Glutamatergic neuron (in vitro differentiated cells): ENCODE data around the gene RGS9BP. TPM values are rescaled to one million over a fixed set of nuclear protein-coding genes. Genes with fewer than 3 reads are reported as not detected.
"Not testable (repeated sequence)": the region's sequence is repeated elsewhere in the genome, so short reads cannot be mapped to it uniquely, and the experiment has no call there.

Source experiments
- DNase-seq: peaks from one replicate; pipeline ENCODE4 v3.0.0; 2022
- H3K27ac Mint-ChIP-seq: one replicate; pipeline ENCODE4 v1.8.0; 2020; ENCODE audit warnings: mild to moderate bottlenecking, mixed read lengths, inconsistent platforms; ENCODE audit not compliant: unreplicated experiment
- H3K27me3 Mint-ChIP-seq: one replicate; pipeline ENCODE4 v1.8.0; 2020; ENCODE audit warnings: mild to moderate bottlenecking, moderate library complexity, mixed read lengths, inconsistent platforms; ENCODE audit not compliant: unreplicated experiment
- H3K36me3 Mint-ChIP-seq: one replicate; pipeline ENCODE4 v1.8.0; 2020; ENCODE audit warnings: mild to moderate bottlenecking, mixed read lengths, inconsistent platforms; ENCODE audit not compliant: unreplicated experiment
- H3K4me1 Mint-ChIP-seq: one replicate; pipeline ENCODE4 v1.8.0; 2020; ENCODE audit warnings: mild to moderate bottlenecking, low read depth, mixed read lengths, inconsistent platforms; ENCODE audit not compliant: unreplicated experiment
- H3K4me3 Mint-ChIP-seq: one replicate; pipeline ENCODE4 v1.8.0; 2020; ENCODE audit warnings: mild to moderate bottlenecking, mixed read lengths, inconsistent platforms; ENCODE audit not compliant: unreplicated experiment
- H3K9me3 Mint-ChIP-seq: one replicate; pipeline ENCODE4 v1.8.0; 2020; ENCODE audit warnings: mild to moderate bottlenecking, moderate library complexity, mixed read lengths, inconsistent platforms; ENCODE audit not compliant: unreplicated experiment
- total RNA-seq: library from RNA; stranded (reverse); fragmentation: NEBNext Ultra II Directional; extraction: Animal tissue kit (Norgen Biotek cat#: 25700); gene quantifications from one replicate; pipeline ENCODE4 v1.2.1, GENCODE V29; 2021; ENCODE audit not compliant: unreplicated experiment
- TF ChIP-seq, protein P1 (sequence below): fragments of 200-600 bp; sonication (generic); IDR thresholded peaks from one replicate; pipeline ENCODE4 v1.5.0; 2021; ENCODE audit not compliant: partially characterized antibody, unreplicated experiment

The RGS9BP gene
- total RNA-seq, 1 donor from 2014 or later = not detected

DNA sequence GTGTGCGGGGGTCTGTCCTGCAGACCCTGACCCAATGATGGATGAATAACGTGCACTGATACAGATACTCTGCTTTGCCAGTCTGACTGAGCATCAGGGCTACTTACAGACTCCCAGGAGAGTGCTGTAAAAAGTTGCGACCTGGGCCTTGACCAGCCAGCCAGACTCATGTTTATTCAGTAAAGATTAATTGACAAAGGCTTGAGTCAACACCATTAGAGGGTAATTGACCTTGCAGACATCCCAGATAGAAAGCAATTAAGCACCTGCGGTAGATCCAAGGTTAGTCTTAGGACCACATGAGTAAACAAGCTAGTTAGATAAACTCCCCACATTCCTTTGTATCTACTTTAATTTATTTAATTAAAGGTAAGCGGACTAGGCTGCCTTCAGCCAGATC is 26.4 kb downstream of the RGS9BP start:
- no peak for DNase-seq
- Mint-ChIP-seq H3K27me3 (peaks cover 2% of the 10 kb centered on the region), H3K27ac (no peak overlapping the region), H3K4me1 (no peaks in the 10 kb centered on the region), H3K4me3 (no peak overlapping the region), H3K9me3 (peaks cover 4% of the 10 kb centered on the region), H3K36me3 (peaks cover 9% of the 10 kb centered on the region)
- TF ChIP-seq, protein P1, sequence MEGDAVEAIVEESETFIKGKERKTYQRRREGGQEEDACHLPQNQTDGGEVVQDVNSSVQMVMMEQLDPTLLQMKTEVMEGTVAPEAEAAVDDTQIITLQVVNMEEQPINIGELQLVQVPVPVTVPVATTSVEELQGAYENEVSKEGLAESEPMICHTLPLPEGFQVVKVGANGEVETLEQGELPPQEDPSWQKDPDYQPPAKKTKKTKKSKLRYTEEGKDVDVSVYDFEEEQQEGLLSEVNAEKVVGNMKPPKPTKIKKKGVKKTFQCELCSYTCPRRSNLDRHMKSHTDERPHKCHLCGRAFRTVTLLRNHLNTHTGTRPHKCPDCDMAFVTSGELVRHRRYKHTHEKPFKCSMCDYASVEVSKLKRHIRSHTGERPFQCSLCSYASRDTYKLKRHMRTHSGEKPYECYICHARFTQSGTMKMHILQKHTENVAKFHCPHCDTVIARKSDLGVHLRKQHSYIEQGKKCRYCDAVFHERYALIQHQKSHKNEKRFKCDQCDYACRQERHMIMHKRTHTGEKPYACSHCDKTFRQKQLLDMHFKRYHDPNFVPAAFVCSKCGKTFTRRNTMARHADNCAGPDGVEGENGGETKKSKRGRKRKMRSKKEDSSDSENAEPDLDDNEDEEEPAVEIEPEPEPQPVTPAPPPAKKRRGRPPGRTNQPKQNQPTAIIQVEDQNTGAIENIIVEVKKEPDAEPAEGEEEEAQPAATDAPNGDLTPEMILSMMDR = no peak

DNA sequence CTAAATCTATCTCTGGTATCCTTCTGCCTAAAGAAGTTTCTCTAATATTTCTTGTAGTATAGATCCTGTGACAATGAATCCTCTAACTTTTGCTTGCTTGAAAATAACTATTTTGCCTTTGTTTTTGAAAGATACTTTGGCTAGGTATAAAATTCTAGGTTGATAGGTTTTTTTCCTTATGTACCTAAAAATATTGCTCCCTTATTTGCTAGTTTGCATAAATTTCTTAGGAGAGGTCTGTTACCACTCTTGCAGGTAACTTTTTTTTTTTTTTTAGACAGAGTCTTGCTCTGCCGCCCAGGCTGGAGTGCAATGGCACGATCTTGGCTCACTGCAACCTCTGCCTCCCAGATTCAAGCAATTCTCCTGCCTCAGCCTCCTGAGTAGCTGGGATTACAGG is 28.4 kb downstream of the RGS9BP start:
- not testable (repeated sequence) for H3K27ac Mint-ChIP-seq, H3K36me3 Mint-ChIP-seq, H3K9me3 Mint-ChIP-seq, H3K27me3 Mint-ChIP-seq, H3K4me1 Mint-ChIP-seq, DNase-seq
- H3K4me3 Mint-ChIP-seq = peak overlapping the region; percentile 34

- Mint-ChIP-seq H3K4me1 (no peaks in the 10 kb centered on the region), H3K36me3 (peaks cover 9% of the 10 kb centered on the region), H3K27ac (no peak overlapping the region), H3K9me3 (peaks cover 2% of the 10 kb centered on the region), H3K27me3 (peaks cover 2% of the 10 kb centered on the region), H3K4me3 (no peak overlapping the region)
- DNase-seq = no peak
- TF ChIP-seq, protein P1 = no peak
Observed at GRCh38 chr19:32708457-32708856, 32.8 kb downstream of the RGS9BP start.

GRCh38 chr19:32709032-32709431 is 33.4 kb downstream of the RGS9BP start:
- H3K27me3 Mint-ChIP-seq = peaks cover 2% of the 10 kb centered on the region

DNA sequence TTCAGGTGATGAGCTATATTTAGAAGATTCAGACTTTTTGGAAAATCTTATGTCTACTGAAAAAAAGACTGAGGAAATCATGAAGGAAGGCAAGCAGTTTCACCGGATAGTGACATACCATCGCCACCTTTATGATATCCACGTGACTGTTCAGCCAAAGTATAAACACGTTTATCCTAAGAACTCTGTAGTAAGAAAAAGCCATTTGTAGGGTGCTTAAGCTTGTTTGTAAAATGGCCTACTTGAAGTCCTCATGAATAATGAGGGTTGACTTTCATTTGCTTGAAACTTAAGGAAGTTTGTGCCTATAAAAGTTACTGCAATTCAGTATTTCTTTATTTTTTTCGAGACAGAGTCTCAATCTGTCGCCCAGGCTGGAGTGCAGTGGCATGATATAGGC is 36.1 kb downstream of the RGS9BP start:
- DNase-seq = no peak
- no peaks in the 10 kb centered on the region for H3K9me3 Mint-ChIP-seq
- no peaks in the 10 kb centered on the region for H3K4me1 Mint-ChIP-seq
- H3K27ac Mint-ChIP-seq = no peak overlapping the region
- peaks cover 2% of the 10 kb centered on the region for H3K27me3 Mint-ChIP-seq
- TF ChIP-seq, protein P1 = no peak
- no peak overlapping the region for H3K4me3 Mint-ChIP-seq
- no peaks in the 10 kb centered on the region for H3K36me3 Mint-ChIP-seq

More at GRCh38 chr19:32709032-32709431, 33.4 kb downstream of the RGS9BP start:
- Mint-ChIP-seq H3K27ac (no peak overlapping the region), H3K4me1 (no peaks in the 10 kb centered on the region), H3K36me3 (peaks cover 6% of the 10 kb centered on the region), H3K4me3 (no peak overlapping the region), H3K9me3 (peaks cover 2% of the 10 kb centered on the region)
- TF ChIP-seq, protein P1 = no peak
- no peak for DNase-seq

- not testable (repeated sequence) for H3K27ac Mint-ChIP-seq, H3K4me3 Mint-ChIP-seq, H3K9me3 Mint-ChIP-seq, DNase-seq, H3K27me3 Mint-ChIP-seq, H3K36me3 Mint-ChIP-seq, H3K4me1 Mint-ChIP-seq
Observed at GRCh38 chr19:32716203-32716602, 40.6 kb downstream of the RGS9BP start.
